PC-3 (cell line): Measurements from ENCODE around the gene STX8. TPM values are rescaled to one million over a fixed set of nuclear protein-coding genes. Genes with fewer than 3 reads are reported as not detected.

Source experiments
- ATAC-seq: fragments of 200-7000 bp; cut with Tn5 transposase; 2 replicates; pipeline ENCODE4 v1.9.1; 2020; ENCODE audit warnings: mild to moderate bottlenecking, moderate library complexity
- BruUV-seq: library from RNA; stranded (reverse); fragments of 400-500 nt; replicated peaks from 2 replicates; lab custom pipeline; 2021; lab: Mats Ljungman, UMichigan
- CTCF ChIA-PET: fragments of 300-600 bp; sonication (Branson Sonifier 250); formaldehyde crosslinking; loops from one replicate; lab custom pipeline; 2022; ENCODE audit warnings: antibody characterized with exemption; lab: Charles Lee
- POLR2A ChIA-PET: fragments of 300-600 bp; sonication (Branson Sonifier 250); formaldehyde crosslinking; loops from one replicate; lab custom pipeline; 2022; ENCODE audit warnings: antibody characterized with exemption; ENCODE audit not compliant: unreplicated experiment; lab: Charles Lee
- DNase-seq: peaks from one replicate; pipeline ENCODE4 v3.0.0-alpha.2; 2015
- H2AFZ ChIP-seq: fragments of 300-600 bp; sonication (generic); 2 replicates; pipeline ENCODE4 v1.6.0; 2016; ENCODE audit warnings: antibody characterized with exemption, low read length
- H3F3A ChIP-seq: fragments of 300-600 bp; sonication (generic); one replicate; pipeline ENCODE4 v1.6.0; 2017; ENCODE audit warnings: antibody characterized with exemption, low read length, control low read depth, mild to moderate bottlenecking; ENCODE audit not compliant: unreplicated experiment
- H3K27ac ChIP-seq: fragments of 300-600 bp; sonication (generic); 2 replicates; pipeline ENCODE4 v1.5.1; 2016; ENCODE audit warnings: mild to moderate bottlenecking, low read length
- H3K27me3 ChIP-seq: fragments of 300-600 bp; sonication (generic); 2 replicates; pipeline ENCODE4 v1.6.1; 2016; ENCODE audit warnings: low read length, mixed read lengths
- H3K36me3 ChIP-seq: fragments of 300-600 bp; sonication (generic); 2 replicates; pipeline ENCODE4 v1.6.1; 2016; ENCODE audit warnings: low read depth, mixed run types, low read length, mixed read lengths
- H3K4me1 ChIP-seq: fragments of 300-600 bp; sonication (generic); 2 replicates; pipeline ENCODE4 v1.5.1; 2016; ENCODE audit warnings: low read length; ENCODE audit not compliant: insufficient read depth
- H3K4me2 ChIP-seq: fragments of 300-600 bp; sonication (generic); 2 replicates; pipeline ENCODE4 v1.6.0; 2016; ENCODE audit warnings: low read length
- H3K4me3 ChIP-seq: fragments of 300-600 bp; sonication (generic); 2 replicates; pipeline ENCODE4 v1.5.1; 2016; ENCODE audit warnings: mild to moderate bottlenecking, low read length, mixed read lengths
- H3K79me2 ChIP-seq: fragments of 300-600 bp; sonication (generic); 2 replicates; pipeline ENCODE4 v1.6.1; 2017; ENCODE audit warnings: low read length, mixed read lengths
- H3K9ac ChIP-seq: fragments of 300-600 bp; sonication (generic); 2 replicates; pipeline ENCODE4 v1.6.0; 2016; ENCODE audit warnings: mild to moderate bottlenecking, low read length
- H3K9me2 ChIP-seq: fragments of 300-600 bp; sonication (generic); replicated peaks from 2 replicates; pipeline ENCODE4 v1.6.1; 2016; ENCODE audit warnings: mixed run types, low read length, mixed read lengths
- H3K9me3 ChIP-seq: fragments of 300-600 bp; sonication (generic); 2 replicates; pipeline ENCODE4 v1.6.1; 2016; ENCODE audit warnings: low read length, mixed read lengths
- H4K20me1 ChIP-seq: fragments of 300-600 bp; sonication (generic); 2 replicates; pipeline ENCODE4 v1.6.1; 2016; ENCODE audit warnings: low read length, mixed read lengths
- CTCF ChIP-seq: fragments of 300-600 bp; sonication (generic); conservative IDR thresholded peaks from 2 replicates; pipeline ENCODE4 v1.5.1; 2017; ENCODE audit warnings: antibody characterized with exemption, low read depth, mild to moderate bottlenecking, low read length
- EZH2 ChIP-seq: fragments of 300-600 bp; sonication (generic); IDR thresholded peaks from one replicate; pipeline ENCODE4 v1.6.1; 2017; ENCODE audit warnings: antibody characterized with exemption, mild to moderate bottlenecking, low read length; ENCODE audit not compliant: unreplicated experiment
- EZH2phosphoT487 ChIP-seq: fragments of 300-600 bp; sonication (generic); IDR thresholded peaks from 2 replicates; pipeline ENCODE4 v1.6.1; 2018; ENCODE audit warnings: mild to moderate bottlenecking, antibody characterized with exemption, low read length, borderline replicate concordance
- intact Hi-C: fragments of 100-400 bp; cut with micrococcal nuclease; formaldehyde crosslinking; loops from 2 replicates; pipeline ENCODE4 v1.9.0; 2023
- total RNA-seq: library from RNA; depleted of rRNA; stranded (reverse); fragments of >200 nt; gene quantifications from 2 replicates; pipeline ENCODE4 v1.2.3, GENCODE V29; 2014

The STX8 gene
- total RNA-seq, 1 experiment from 2014 or later = 57.4 TPM

GRCh38 chr17:9488556-9488955, 87.1 kb downstream of the STX8 start:
- no peak overlapping the region for H3K27ac ChIP-seq
- H4K20me1 ChIP-seq = no peaks in the 10 kb centered on the region
- no peaks in the 10 kb centered on the region for H3K79me2 ChIP-seq
- H3K36me3 ChIP-seq = no peaks in the 10 kb centered on the region
- ChIA-PET POLR2A (no interaction called here), CTCF (interaction anchor here (0.6 kb wide), 1 partner anchor 47 kb away, joined by 6 read pairs; no protein-coding TSS in a partner anchor)
- no peak overlapping the region for H3K9ac ChIP-seq
- no peak overlapping the region for H3K4me2 ChIP-seq
- H2AFZ ChIP-seq = no peak overlapping the region
- no peak for ATAC-seq
- H3K4me3 ChIP-seq = no peak overlapping the region
- no peaks in the 10 kb centered on the region for H3K9me2 ChIP-seq
- DNase-seq = no peak
- no peaks in the 10 kb centered on the region for H3F3A ChIP-seq
- no peaks in the 10 kb centered on the region for H3K9me3 ChIP-seq
- BruUV-seq = no TSS peak
- intact Hi-C loops = no loop called here
- no peaks in the 10 kb centered on the region for H3K27me3 ChIP-seq
- no peaks in the 10 kb centered on the region for H3K4me1 ChIP-seq
- TF ChIP-seq EZH2phosphoT487 (no peak), EZH2 (no peak), CTCF (no peak)

GRCh38 chr17:9487406-9487805, 88.2 kb downstream of the STX8 start:
- no peak overlapping the region for H3K4me3 ChIP-seq
- no peaks in the 10 kb centered on the region for H3F3A ChIP-seq
- no peak for DNase-seq
- no peak overlapping the region for H3K4me2 ChIP-seq
- H3K9me3 ChIP-seq = no peaks in the 10 kb centered on the region
- ChIA-PET POLR2A (no interaction called here), CTCF (no interaction called here)
- no peaks in the 10 kb centered on the region for H3K9me2 ChIP-seq
- no peaks in the 10 kb centered on the region for H3K79me2 ChIP-seq
- no peaks in the 10 kb centered on the region for H3K4me1 ChIP-seq
- no peaks in the 10 kb centered on the region for H3K27me3 ChIP-seq
- H3K9ac ChIP-seq = no peak overlapping the region
- no peak for ATAC-seq
- H4K20me1 ChIP-seq = no peaks in the 10 kb centered on the region
- TF ChIP-seq CTCF (no peak), EZH2phosphoT487 (no peak), EZH2 (no peak)
- no peaks in the 10 kb centered on the region for H3K36me3 ChIP-seq
- H2AFZ ChIP-seq = no peak overlapping the region
- BruUV-seq = no TSS peak
- no peak overlapping the region for H3K27ac ChIP-seq
- intact Hi-C loops = no loop called here

- no peak for ATAC-seq
- ChIA-PET POLR2A (no interaction called here), CTCF (no interaction called here)
- Histone ChIP-seq H3K9me2 (no peaks in the 10 kb centered on the region), H3K4me3 (no peak overlapping the region), H3K9me3 (no peaks in the 10 kb centered on the region), H3F3A (no peaks in the 10 kb centered on the region), H3K79me2 (no peaks in the 10 kb centered on the region), H3K4me1 (no peaks in the 10 kb centered on the region), H3K27ac (no peak overlapping the region), H3K9ac (no peak overlapping the region), H2AFZ (no peak overlapping the region), H4K20me1 (no peaks in the 10 kb centered on the region), H3K4me2 (no peak overlapping the region), H3K27me3 (no peaks in the 10 kb centered on the region), H3K36me3 (no peaks in the 10 kb centered on the region)
- TF ChIP-seq EZH2phosphoT487 = no peak
- no peak for TF ChIP-seq CTCF
- intact Hi-C loops = no loop called here
- DNase-seq = no peak
- BruUV-seq = no TSS peak
Measured at GRCh38 chr17:9484789-9485188, 90.8 kb downstream of the STX8 start.
